ENCODE measurements around the gene CCDC88C. TPM values are rescaled to one million over a fixed set of nuclear protein-coding genes. Genes with fewer than 3 reads are reported as not detected.

The CCDC88C gene
- total and polyA plus RNA-seq, 8 donors, result 26.2 to 41.8 (median 31.6) TPM

DNA sequence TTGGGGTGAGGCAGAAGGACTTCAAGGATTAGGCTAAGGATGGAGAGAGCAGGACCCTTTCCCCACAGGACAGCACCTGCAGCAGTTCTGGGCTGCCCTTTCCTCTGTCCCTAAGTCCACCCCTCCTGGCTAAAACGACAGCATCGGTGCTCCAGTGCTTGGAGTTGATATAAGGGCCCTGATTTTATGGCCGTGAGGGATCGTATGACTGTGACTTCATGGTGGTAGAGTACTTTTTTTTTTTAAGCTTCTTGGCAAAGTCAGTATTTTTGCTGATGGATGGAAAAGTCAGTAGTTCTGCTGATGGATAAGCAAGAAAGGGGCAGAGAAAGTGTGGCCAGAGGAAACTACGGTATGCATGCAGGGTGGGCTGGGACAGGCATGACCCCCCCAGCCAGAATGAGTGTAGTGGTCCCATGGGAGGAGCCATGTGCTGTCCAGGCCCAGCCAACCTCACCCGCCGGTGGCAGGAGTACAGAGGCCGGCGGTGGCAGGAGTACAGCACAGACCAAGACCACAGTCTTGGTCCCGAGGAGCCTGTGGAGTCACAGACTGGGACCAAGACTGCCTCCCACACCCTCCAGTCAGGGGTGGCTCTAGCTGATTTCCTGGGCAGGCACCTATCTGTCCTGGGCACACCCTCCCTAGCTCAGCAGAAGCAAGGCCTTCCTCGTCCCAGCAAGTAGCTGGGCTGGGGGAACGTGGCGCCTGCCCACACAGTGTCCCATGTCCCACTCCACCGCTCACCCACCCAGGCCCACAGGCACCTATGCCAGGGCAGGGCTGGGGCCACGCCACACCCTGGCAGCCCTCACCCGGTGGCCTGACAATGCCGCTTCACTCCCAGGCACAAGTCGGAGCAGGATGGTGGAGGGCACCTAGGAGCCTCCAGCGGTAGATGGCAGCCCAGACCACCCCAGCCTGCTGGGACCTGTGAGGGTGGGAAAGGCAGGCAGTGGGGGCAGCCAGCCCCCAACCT, 46.3 kb downstream of the CCDC88C start:
- Histone ChIP-seq H3K27me3 (no peaks in the 10 kb centered on the region), H3K36me3 (no peaks in the 10 kb centered on the region), H3K4me3 (no peak overlapping the region), H3K9me3 (no peaks in the 10 kb centered on the region), H3K4me1 (peaks cover 38 to 100% of the 10 kb centered on the region in 2 donors), H3K27ac (no peak overlapping the region)
- TF ChIP-seq, protein P1, sequence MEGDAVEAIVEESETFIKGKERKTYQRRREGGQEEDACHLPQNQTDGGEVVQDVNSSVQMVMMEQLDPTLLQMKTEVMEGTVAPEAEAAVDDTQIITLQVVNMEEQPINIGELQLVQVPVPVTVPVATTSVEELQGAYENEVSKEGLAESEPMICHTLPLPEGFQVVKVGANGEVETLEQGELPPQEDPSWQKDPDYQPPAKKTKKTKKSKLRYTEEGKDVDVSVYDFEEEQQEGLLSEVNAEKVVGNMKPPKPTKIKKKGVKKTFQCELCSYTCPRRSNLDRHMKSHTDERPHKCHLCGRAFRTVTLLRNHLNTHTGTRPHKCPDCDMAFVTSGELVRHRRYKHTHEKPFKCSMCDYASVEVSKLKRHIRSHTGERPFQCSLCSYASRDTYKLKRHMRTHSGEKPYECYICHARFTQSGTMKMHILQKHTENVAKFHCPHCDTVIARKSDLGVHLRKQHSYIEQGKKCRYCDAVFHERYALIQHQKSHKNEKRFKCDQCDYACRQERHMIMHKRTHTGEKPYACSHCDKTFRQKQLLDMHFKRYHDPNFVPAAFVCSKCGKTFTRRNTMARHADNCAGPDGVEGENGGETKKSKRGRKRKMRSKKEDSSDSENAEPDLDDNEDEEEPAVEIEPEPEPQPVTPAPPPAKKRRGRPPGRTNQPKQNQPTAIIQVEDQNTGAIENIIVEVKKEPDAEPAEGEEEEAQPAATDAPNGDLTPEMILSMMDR (IDR thresholded peaks at IDR 0.05), result no peak
- DNase-seq, result no peak
- intact Hi-C loops (cut with DNase I), result no loop called here
- ATAC-seq, result no peak

DNA sequence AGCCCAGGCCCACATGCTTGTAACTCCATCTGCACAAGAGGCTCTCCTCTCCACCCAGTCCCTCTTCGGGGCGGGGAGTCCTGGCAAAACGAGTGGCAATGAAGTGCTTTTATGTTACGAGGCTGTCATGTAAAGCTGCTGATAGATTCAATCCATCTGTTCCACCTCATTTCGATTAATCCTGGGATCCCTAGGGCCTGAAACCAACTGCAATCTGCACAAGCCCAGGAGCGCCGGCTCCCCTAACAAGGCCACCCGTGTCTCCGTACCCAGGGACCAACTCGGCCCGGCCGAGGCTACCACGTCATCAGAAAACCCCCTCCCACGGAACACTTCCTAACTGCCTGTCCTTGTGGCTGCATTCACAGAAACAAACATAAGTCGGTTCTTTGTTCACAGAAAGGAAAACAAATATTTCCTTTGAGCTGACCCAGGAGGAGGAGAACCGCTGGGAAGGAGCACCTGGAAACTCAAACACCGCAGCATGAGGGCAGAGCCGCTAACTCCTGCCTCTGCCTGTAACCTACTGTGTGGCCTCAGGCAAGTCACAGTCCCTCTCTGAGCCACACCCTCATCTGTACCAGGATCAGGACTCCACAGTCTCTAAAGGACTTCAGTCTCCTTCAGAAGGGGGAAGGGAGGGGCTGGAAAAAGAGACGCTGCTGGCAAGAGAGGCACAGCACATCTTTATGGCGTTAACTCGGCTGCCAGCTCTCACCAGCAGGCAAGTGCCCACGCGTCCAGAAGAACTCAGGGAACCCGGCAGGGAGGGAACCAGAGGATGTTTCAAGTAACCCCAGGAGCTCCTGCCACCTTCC, 47.8 kb downstream of the CCDC88C start:
- H3K36me3 ChIP-seq, result no peaks in the 10 kb centered on the region
- no peaks in the 10 kb centered on the region for H3K27me3 ChIP-seq
- intact Hi-C loops (cut with DNase I), result no loop called here
- TF ChIP-seq, protein P1 (IDR thresholded peaks at IDR 0.05), result no peak
- H3K4me3 ChIP-seq, result no peak overlapping the region
- peaks cover 38 to 98% of the 10 kb centered on the region in 2 donors for H3K4me1 ChIP-seq
- H3K9me3 ChIP-seq, result no peaks in the 10 kb centered on the region
- H3K27ac ChIP-seq, result peak overlapping the region; percentile 46 to 48
- DNase-seq (peak in 3 of 4 donors; percentile 68 to 84 (median 83)), ATAC-seq (peak; percentile 62)

DNA sequence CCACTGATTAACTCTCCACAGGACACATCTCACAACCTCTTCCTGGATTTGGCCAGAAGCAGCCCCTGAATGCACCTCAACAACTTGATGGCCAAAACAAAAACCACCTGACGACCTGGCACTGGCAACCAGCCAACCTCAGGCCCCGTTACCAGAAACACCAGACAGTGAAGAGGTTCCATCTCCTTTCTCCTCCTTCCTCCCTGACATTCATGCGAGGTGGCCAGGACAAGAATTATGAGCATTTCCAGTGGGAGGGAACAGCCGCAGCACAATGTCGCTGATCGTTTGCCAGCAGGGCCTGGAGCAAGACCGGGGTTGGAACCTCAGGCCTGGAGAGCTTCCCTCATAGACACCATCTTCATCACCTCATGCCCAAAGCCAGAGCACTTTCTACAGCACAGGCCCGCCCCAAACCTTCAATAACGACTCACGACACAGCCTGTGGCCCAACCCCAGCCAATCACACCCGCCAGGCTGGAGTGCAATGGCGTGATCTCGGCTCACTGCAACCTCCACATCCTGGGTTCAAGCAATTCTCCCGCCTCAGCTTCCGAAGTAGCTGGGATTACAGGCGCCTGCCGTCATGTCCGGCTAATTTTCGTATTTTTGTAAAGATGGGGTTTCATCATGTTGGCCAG, 48.7 kb downstream of the CCDC88C start:
- TF ChIP-seq, protein P1 (IDR thresholded peaks at IDR 0.05), result no peak
- no peak overlapping the region for H3K4me3 ChIP-seq
- no peaks in the 10 kb centered on the region for H3K9me3 ChIP-seq
- H3K4me1 ChIP-seq, result peaks cover 37 to 98% of the 10 kb centered on the region in 2 donors
- intact Hi-C loops (cut with DNase I), result no loop called here
- DNase-seq (no peak), ATAC-seq (no peak)
- no peaks in the 10 kb centered on the region for H3K36me3 ChIP-seq
- peak overlapping the region in 1 of 2 donors; percentile 48 for H3K27ac ChIP-seq
- H3K27me3 ChIP-seq, result no peaks in the 10 kb centered on the region

DNA sequence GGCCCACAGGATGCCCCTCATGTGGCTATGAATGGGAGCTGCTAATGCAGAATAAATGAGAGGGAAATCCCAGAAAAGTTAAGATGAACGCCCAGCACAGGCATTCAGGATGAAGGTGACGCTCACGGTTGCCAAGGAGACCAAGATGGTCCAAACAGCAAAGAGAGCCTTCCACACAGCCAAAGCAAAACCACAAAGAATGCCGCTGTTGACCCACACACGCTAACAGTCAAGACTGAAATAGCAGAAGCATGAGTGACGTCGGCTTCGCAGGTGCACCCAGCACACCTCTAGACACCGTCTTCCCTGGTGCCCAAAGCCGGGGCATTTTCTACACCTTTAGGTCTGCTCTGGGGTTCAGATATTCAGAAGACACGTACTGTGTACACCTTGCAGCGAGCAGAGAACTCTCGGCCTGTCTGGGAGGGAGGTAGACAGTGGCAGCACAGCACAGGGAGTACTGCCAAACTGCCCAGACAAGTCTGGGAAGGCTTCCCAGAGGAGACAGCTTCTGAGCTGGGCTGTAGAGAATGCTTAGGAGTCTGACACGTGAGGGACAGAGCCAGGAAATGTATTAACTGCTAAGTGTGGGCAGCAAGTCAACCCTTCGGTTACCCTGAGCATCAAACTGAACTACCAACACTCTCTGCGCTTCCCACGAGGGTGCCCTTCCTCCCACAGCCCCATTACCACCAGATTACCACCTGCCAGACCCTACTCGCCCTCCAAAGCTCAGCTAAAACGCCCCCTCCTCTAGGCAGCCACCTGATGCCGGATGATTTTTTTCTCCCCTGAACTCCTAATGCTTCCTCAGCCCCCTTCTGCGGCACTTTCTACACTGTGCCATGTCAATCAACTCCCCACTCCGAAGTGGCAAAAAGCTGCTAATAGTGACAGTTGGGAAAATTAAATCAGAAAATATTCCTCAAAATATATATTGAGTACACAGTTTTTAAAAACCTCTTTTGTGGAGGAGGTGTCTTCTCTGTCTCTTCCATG, 50.1 kb downstream of the CCDC88C start:
- peak overlapping the region; percentile 68 to 79 for H3K27ac ChIP-seq
- intact Hi-C loops (cut with DNase I), result no loop called here
- H3K27me3 ChIP-seq, result no peaks in the 10 kb centered on the region
- H3K4me1 ChIP-seq, result peaks cover 24 to 98% of the 10 kb centered on the region in 2 donors
- ATAC-seq, result peak; percentile 81
- H3K9me3 ChIP-seq, result no peaks in the 10 kb centered on the region
- no peaks in the 10 kb centered on the region for H3K36me3 ChIP-seq
- TF ChIP-seq, protein P1 (IDR thresholded peaks at IDR 0.05), result no peak
- H3K4me3 ChIP-seq, result no peak overlapping the region
- DNase-seq, result peak in 3 of 4 donors; percentile 32 to 89 (median 82)

All from left lung (tissue), 10 donors.